Body of pancreas (tissue), 4 donors: ENCODE results near the gene NEDD4. TPM values are rescaled to one million over a fixed set of nuclear protein-coding genes. Genes with fewer than 3 reads are reported as not detected.
"Not testable (repeated sequence)": the region's sequence is repeated elsewhere in the genome, so short reads cannot be mapped to it uniquely, and the experiment has no call there.

Experiments
- ATAC-seq: fragments of 150-250 bp; one replicate; pipeline ENCODE4 v1.9.1; 2016
- DNase-seq, 4 donors: peaks; one replicate each; pipeline ENCODE4 v3.0.0-alpha.2; 2019
- H3K27ac ChIP-seq, 4 donors: fragments of 200-600 bp; sonication (generic); 1 replicate in 3 of 4; 2 replicates in 1 of 4; pipeline versions ENCODE4 v1.5.1 to v1.6.1; 2016 to 2019; ENCODE audit warnings: mild to moderate bottlenecking in 1 of 4, mixed read lengths in 1 of 4, moderate library complexity in 1 of 4
- H3K27me3 ChIP-seq, 2 donors: fragments of 200-600 bp; sonication (generic); one replicate each; pipeline ENCODE4 v1.6.0; 2016; ENCODE audit warnings: mild to moderate bottlenecking in 1 of 2
- H3K36me3 ChIP-seq, 2 donors: fragments of 200-600 bp; sonication (generic); replicated peaks in 1 of 2; 2 replicates each; pipeline ENCODE4 v1.5.1; 2016; ENCODE audit warnings: low read depth in 2 of 2; ENCODE audit not compliant: insufficient read depth in 1 of 2
- H3K4me1 ChIP-seq: fragments of 200-600 bp; sonication (generic); one replicate; pipeline ENCODE4 v1.6.0; 2016
- H3K4me3 ChIP-seq, 2 donors: fragments of 200-600 bp; sonication (generic); 1 replicate in 1 of 2; 2 replicates in 1 of 2; pipeline ENCODE4 v1.5.1; 2016 to 2019
- H3K9me3 ChIP-seq, 3 donors: fragments of 200-600 bp; sonication (generic); 1 replicate in 2 of 3; 2 replicates in 1 of 3; pipeline ENCODE4 v1.5.1; 2016
- POLR2A ChIP-seq, 3 donors: fragments of 450-650 bp; IDR thresholded peaks; one replicate each; pipeline ENCODE4 v1.6.1; 2016; ENCODE audit warnings: antibody characterized with exemption in 3 of 3, mild to moderate bottlenecking in 2 of 3
- WGBS, 2 donors: methylation state at CpG; one replicate each; pipeline ENCODE4 v1.1.5; 2017; 5-methylcytosine and 5-hydroxymethylcytosine counted together
- intact Hi-C: fragments of 100-400 bp; cut with DNase I; formaldehyde crosslinking; loops from one replicate; pipeline ENCODE4 v1.15.1; 2023
- total RNA-seq, 2 donors: library from RNA; depleted of rRNA; stranded (reverse); fragments of >200 nt; gene quantifications; one replicate each; pipeline ENCODE4 v1.1.0, GENCODE V29; 2016
- TF ChIP-seq, protein P1 (sequence below), 7 experiments: fragments of 450-650 bp in 4 of 7; fragments of 200-600 bp in 3 of 7; sonication (generic) in 3 of 7; IDR thresholded peaks; one replicate each; pipeline ENCODE4 v1.5.1; 2016 to 2019; ENCODE audit warnings: antibody characterized with exemption in 7 of 7

NEDD4 gene
- total RNA-seq, 2 donors from 2014 or later: 3.0 to 8.0 TPM

DNA sequence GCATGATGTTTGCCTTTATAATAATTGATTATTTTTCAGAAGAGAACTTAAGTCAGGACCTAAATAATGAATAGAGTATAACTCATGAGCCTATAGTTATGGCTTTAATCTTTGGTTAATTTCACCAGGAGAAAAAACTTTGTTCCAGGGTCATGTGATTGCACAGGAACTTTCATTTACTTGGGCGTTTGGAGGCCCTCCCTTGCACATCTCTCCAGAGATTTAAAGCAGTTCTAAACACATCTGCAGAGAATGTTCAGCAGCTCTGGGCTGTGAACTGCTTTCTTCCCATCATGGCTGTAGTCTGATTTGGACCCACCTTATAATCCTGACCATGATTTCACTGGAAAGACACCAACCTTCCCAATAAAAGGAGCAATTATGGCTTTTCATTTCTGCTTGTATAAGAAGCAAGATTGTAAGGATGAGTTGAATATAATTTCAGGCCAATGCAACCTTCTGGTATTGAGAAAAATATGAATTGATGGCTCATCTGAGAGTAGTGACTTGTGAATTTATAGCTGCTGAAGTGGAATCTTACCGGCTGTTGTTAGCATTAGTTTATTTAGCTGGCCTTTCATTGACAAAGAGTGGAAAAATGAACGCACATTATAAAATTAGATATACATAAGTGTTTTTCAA lies 169.6 kb downstream of the NEDD4 start:
- DNase-seq: no peak
- H3K27me3 ChIP-seq: no peaks in the 10 kb centered on the region
- no peaks in the 10 kb centered on the region for H3K4me1 ChIP-seq
- WGBS, 2 donors: 0 to 24% methylated on average over 3 of the region's 3 CpGs
- no peak for TF ChIP-seq POLR2A (IDR thresholded peaks at IDR 0.05)
- TF ChIP-seq, protein P1, sequence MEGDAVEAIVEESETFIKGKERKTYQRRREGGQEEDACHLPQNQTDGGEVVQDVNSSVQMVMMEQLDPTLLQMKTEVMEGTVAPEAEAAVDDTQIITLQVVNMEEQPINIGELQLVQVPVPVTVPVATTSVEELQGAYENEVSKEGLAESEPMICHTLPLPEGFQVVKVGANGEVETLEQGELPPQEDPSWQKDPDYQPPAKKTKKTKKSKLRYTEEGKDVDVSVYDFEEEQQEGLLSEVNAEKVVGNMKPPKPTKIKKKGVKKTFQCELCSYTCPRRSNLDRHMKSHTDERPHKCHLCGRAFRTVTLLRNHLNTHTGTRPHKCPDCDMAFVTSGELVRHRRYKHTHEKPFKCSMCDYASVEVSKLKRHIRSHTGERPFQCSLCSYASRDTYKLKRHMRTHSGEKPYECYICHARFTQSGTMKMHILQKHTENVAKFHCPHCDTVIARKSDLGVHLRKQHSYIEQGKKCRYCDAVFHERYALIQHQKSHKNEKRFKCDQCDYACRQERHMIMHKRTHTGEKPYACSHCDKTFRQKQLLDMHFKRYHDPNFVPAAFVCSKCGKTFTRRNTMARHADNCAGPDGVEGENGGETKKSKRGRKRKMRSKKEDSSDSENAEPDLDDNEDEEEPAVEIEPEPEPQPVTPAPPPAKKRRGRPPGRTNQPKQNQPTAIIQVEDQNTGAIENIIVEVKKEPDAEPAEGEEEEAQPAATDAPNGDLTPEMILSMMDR (IDR thresholded peaks at IDR 0.05): no peak
- intact Hi-C loops: no loop called here
- ATAC-seq: no peak
- no peak overlapping the region for H3K4me3 ChIP-seq
- no peak overlapping the region for H3K27ac ChIP-seq
- H3K9me3 ChIP-seq: no peaks in the 10 kb centered on the region
- no peaks in the 10 kb centered on the region for H3K36me3 ChIP-seq

DNA sequence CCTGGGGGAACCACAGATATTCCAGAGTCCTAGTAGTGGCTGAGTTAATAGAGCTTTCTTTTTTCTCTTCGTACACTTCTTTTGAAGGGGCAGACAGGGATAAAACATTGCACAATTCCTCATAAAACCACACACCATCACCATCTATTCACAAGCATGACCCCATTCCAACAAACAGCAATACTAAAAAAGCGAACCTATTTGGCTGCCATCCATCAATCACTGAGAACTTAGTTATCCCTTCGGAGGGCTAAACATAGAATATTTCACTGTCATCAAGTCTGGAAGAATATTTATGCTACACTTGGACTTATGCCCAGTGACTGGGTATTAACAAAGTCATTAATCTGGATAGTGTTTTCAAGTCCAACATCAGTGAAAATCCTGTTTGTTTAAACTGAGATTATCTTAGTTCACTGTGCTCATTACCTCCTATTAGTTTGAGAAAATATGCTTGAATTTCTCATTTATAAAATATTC lies 170.2 kb downstream of the NEDD4 start:
- intact Hi-C loops: no loop called here
- DNase-seq: no peak
- H3K27ac ChIP-seq: no peak overlapping the region

DNA sequence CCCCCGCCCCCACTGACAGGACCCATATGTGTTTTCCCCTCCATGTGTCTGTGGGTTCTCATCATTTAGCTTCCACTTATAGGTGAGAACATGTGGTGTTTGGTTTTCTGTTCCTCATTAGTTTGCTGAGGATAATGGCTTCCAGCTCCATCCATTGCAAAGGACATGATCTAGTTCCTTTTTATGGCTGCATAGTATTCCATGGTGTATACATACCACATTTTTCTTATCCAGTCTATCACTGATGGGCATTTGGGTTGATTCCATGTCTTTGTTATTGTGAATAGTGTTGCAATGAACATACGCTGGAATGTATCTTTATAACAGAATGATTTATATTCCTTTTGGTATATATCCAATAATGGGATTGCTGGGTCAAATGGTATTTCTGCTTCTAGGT lies 171.7 kb downstream of the NEDD4 start:
- H3K4me3 ChIP-seq, DNase-seq, H3K27me3 ChIP-seq, H3K27ac ChIP-seq, H3K36me3 ChIP-seq, intact Hi-C loops, H3K9me3 ChIP-seq, ATAC-seq, H3K4me1 ChIP-seq: not testable (repeated sequence)
- WGBS, 2 donors: 93 to 96% methylated on average over 2 of the region's 2 CpGs

More for the DNA sequence above, 170.2 kb downstream of the NEDD4 start:
- no peak for ATAC-seq
- TF ChIP-seq, protein P1 (IDR thresholded peaks at IDR 0.05): no peak
- TF ChIP-seq POLR2A (IDR thresholded peaks at IDR 0.05): no peak
- Histone ChIP-seq H3K4me3 (no peak overlapping the region), H3K27me3 (no peaks in the 10 kb centered on the region), H3K36me3 (no peaks in the 10 kb centered on the region), H3K9me3 (no peaks in the 10 kb centered on the region), H3K4me1 (no peaks in the 10 kb centered on the region)
- WGBS, 2 donors: 16 to 20% methylated on average over 3 of the region's 3 CpGs

DNA sequence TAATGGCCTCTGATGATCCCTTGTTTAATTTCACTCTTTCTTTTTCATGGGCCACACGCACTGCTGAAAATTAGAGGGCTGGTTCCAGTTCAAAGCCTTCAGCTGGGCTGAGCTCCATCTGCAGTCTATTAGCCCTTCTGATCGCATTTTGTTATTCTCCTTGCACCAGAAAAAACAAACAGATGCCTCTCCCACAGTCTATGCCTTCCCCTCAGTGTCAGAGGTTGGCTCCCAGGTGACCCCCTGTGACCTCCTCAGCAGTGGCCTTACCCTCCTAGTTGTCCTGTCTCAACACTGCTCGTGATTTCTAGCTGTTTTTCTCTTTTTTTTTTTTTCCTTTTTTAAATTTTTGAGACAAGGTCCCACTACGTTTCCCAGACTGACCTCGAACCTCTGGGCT lies 173.4 kb downstream of the NEDD4 start:
- Histone ChIP-seq H3K4me1 (no peaks in the 10 kb centered on the region), H3K27ac (no peak overlapping the region), H3K9me3 (no peaks in the 10 kb centered on the region), H3K36me3 (no peaks in the 10 kb centered on the region), H3K4me3 (no peak overlapping the region), H3K27me3 (no peaks in the 10 kb centered on the region)
- ATAC-seq (no peak), DNase-seq (no peak)
- TF ChIP-seq POLR2A (IDR thresholded peaks at IDR 0.05): no peak
- TF ChIP-seq, protein P1 (IDR thresholded peaks at IDR 0.05): no peak
- intact Hi-C loops: no loop called here
- WGBS, 2 donors: 66% methylated on average over 5 of the region's 5 CpGs

DNA sequence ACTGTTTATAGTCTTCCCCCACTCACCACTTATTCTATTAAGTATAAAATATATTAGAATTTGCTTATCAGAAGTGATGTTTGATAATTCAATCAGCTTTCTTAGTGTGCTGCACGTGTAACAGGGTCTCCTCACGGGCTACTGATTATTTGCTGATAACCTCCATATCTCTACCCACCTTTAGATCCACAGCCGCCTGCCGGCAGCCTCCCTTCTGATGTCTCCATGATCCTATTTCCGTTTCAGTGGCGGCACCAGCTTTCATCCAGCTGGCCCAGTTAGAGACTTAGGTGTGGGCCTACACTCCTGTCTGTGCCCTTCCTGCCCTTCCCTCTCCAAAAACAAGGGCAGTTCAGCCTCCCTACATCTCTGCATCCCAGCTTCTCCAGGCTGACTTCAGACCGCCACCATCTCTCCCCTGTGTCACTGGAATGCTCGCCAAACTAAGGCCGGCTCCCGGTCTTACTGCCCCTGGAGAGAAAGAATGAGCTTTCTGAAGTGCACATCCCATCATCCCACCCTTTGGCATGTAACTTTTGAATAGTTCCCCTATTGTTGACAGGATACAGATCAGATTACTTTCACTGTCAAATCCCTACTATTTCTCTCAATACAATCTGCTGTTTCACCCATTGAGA lies 173.9 kb downstream of the NEDD4 start:
- Histone ChIP-seq H3K27me3 (no peaks in the 10 kb centered on the region), H3K4me1 (no peaks in the 10 kb centered on the region), H3K4me3 (no peak overlapping the region), H3K36me3 (no peaks in the 10 kb centered on the region), H3K9me3 (no peaks in the 10 kb centered on the region), H3K27ac (no peak overlapping the region)
- intact Hi-C loops: no loop called here
- ATAC-seq (no peak), DNase-seq (no peak)
- no peak for TF ChIP-seq POLR2A (IDR thresholded peaks at IDR 0.05)
- TF ChIP-seq, protein P1 (IDR thresholded peaks at IDR 0.05): no peak
- WGBS, 2 donors: 75 to 77% methylated on average over 10 of the region's 10 CpGs
